CD14-positive monocyte (primary cell): Measurements from ENCODE around the gene ZNF275. TPM values are rescaled to one million over a fixed set of nuclear protein-coding genes. Genes with fewer than 3 reads are reported as not detected.

Experiments used
- DNase-seq, 3 donors: peaks; one replicate each; pipeline ENCODE4 v3.0.0-alpha.2; 2011 to 2022
- H2AFZ ChIP-seq: 2 replicates; pipeline ENCODE4 v1.6.0; 2012; ENCODE audit warnings: mild to moderate bottlenecking, low read depth, low read length, inconsistent platforms; ENCODE audit not compliant: insufficient read depth, poor library complexity, severe bottlenecking
- H3K27ac ChIP-seq, 2 donors: 1 replicate in 1 of 2; 2 replicates in 1 of 2; pipeline ENCODE4 v1.5.1; 2012 to 2013; ENCODE audit warnings: low read length in 2 of 2, control low read depth in 1 of 2, inconsistent platforms in 1 of 2, low read depth in 1 of 2, mild to moderate bottlenecking in 1 of 2
- H3K27me3 ChIP-seq, 2 donors: one replicate each; pipeline versions ENCODE4 v1.6.0 to v1.6.1; 2011 to 2013; ENCODE audit warnings: low read length in 2 of 2; ENCODE audit not compliant: control insufficient read depth in 2 of 2, insufficient read depth in 2 of 2
- H3K36me3 ChIP-seq, 2 donors: replicated peaks in 1 of 2; 1 replicate in 1 of 2; 2 replicates in 1 of 2; pipeline versions ENCODE4 v1.5.1 to v1.6.1; 2012 to 2013; ENCODE audit warnings: low read length in 2 of 2, control low read depth in 1 of 2, inconsistent platforms in 1 of 2, mild to moderate bottlenecking in 1 of 2; ENCODE audit not compliant: insufficient read depth in 2 of 2, control insufficient read depth in 1 of 2
- H3K4me1 ChIP-seq, 2 donors: 1 replicate in 1 of 2; 2 replicates in 1 of 2; pipeline versions ENCODE4 v1.5.1 to v1.6.1; 2012 to 2013; ENCODE audit warnings: low read length in 2 of 2, control low read depth in 1 of 2, inconsistent platforms in 1 of 2, mild to moderate bottlenecking in 1 of 2, moderate library complexity in 1 of 2; ENCODE audit not compliant: insufficient read depth in 2 of 2, control insufficient read depth in 1 of 2
- H3K4me2 ChIP-seq: replicated peaks from 2 replicates; pipeline ENCODE3; 2012; ENCODE audit warnings: low read length, moderate library complexity, mild to moderate bottlenecking; ENCODE audit not compliant: poor library complexity, severe bottlenecking; ENCODE audit errors: extremely low read depth
- H3K4me3 ChIP-seq, 3 experiments: fragments of 200-600 bp in 1 of 3; sonication (generic) in 1 of 3; replicated peaks in 1 of 3; 1 replicate in 2 of 3; 2 replicates in 1 of 3; pipeline ENCODE4 v1.5.1; 2011 to 2013; ENCODE audit warnings: low read length in 3 of 3, mild to moderate bottlenecking in 3 of 3, control low read depth in 2 of 3, low read depth in 2 of 3, inconsistent platforms in 1 of 3, moderate library complexity in 1 of 3
- H3K79me2 ChIP-seq: 2 replicates; pipeline ENCODE4 v1.6.0; 2012; ENCODE audit warnings: mild to moderate bottlenecking, control low read depth, inconsistent platforms, low read length, moderate library complexity; ENCODE audit not compliant: insufficient read depth
- H3K9ac ChIP-seq: 2 replicates; pipeline ENCODE4 v1.6.0; 2017; ENCODE audit warnings: low read length, mild to moderate bottlenecking; ENCODE audit not compliant: insufficient read depth, poor library complexity, severe bottlenecking
- H3K9me3 ChIP-seq, 2 donors: replicated peaks in 1 of 2; 1 replicate in 1 of 2; 2 replicates in 1 of 2; pipeline versions ENCODE4 v1.5.1 to v1.6.1; 2012 to 2013; ENCODE audit warnings: low read length in 2 of 2, control low read depth in 1 of 2; ENCODE audit not compliant: control insufficient read depth in 1 of 2, insufficient read depth in 1 of 2
- H4K20me1 ChIP-seq: 2 replicates; pipeline ENCODE4 v1.6.0; 2012; ENCODE audit warnings: mild to moderate bottlenecking, low read length, control low read depth, moderate library complexity; ENCODE audit not compliant: insufficient read depth
- H3K27ac Mint-ChIP-seq, 7 donors: one replicate each; pipeline ENCODE4 v1.8.0; 2020; ENCODE audit warnings: mild to moderate bottlenecking in 7 of 7, mixed read lengths in 7 of 7, moderate library complexity in 6 of 7, inconsistent platforms in 2 of 7
- H3K27me3 Mint-ChIP-seq, 3 donors: one replicate each; pipeline ENCODE4 v1.8.0; 2021 to 2022; ENCODE audit warnings: low read depth in 3 of 3, mild to moderate bottlenecking in 3 of 3, mixed read lengths in 3 of 3, moderate library complexity in 3 of 3, inconsistent platforms in 1 of 3
- H3K36me3 Mint-ChIP-seq, 2 donors: one replicate each; pipeline ENCODE4 v1.8.0; 2020; ENCODE audit warnings: mixed read lengths in 2 of 2, inconsistent platforms in 1 of 2, mild to moderate bottlenecking in 1 of 2
- H3K4me1 Mint-ChIP-seq: one replicate; pipeline ENCODE4 v1.8.0; 2020; ENCODE audit warnings: mild to moderate bottlenecking, mixed read lengths
- H3K4me3 Mint-ChIP-seq, 2 donors: one replicate each; pipeline ENCODE4 v1.8.0; 2020; ENCODE audit warnings: mild to moderate bottlenecking in 2 of 2, mixed read lengths in 2 of 2, moderate library complexity in 1 of 2
- H3K9me3 Mint-ChIP-seq, 7 donors: one replicate each; pipeline ENCODE4 v1.8.0; 2020 to 2022; ENCODE audit warnings: mixed read lengths in 7 of 7, mild to moderate bottlenecking in 6 of 7, moderate library complexity in 6 of 7, inconsistent platforms in 2 of 7
- CTCF ChIP-seq: fragments of 200-600 bp; IDR thresholded peaks from one replicate; pipeline ENCODE4 v1.8.0; 2022; ENCODE audit warnings: antibody characterized with exemption, mild to moderate bottlenecking
- WGBS: methylation state at CpG from one replicate; pipeline ENCODE4 v1.1.5; 2013; ENCODE audit warnings: missing lambda C conversion rate; ENCODE audit not compliant: insufficient coverage; 5-methylcytosine and 5-hydroxymethylcytosine counted together
- intact Hi-C, 2 donors: fragments of 100-400 bp; cut with micrococcal nuclease; formaldehyde crosslinking; loops; one replicate each; pipeline versions ENCODE4 v1.15.0 to v1.15.1; 2023
- polyA plus RNA-seq, 3 donors: library from polyadenylated mRNA; depleted of rRNA in 1 of 3; unstranded in 2 of 3; stranded (reverse) in 1 of 3; fragments of 300-500 nt in 2 of 3; fragments of >200 nt in 1 of 3; fragmentation: Illumina TruSeq in 2 of 3; gene quantifications; 1 replicate in 2 of 3; 2 replicates in 1 of 3; pipeline ENCODE4 v1.2.3, GENCODE V29; 2012 to 2021

ZNF275 gene
- polyA plus RNA-seq, 3 donors: 1.0 to 4.7 (median 2.1) TPM

DNA sequence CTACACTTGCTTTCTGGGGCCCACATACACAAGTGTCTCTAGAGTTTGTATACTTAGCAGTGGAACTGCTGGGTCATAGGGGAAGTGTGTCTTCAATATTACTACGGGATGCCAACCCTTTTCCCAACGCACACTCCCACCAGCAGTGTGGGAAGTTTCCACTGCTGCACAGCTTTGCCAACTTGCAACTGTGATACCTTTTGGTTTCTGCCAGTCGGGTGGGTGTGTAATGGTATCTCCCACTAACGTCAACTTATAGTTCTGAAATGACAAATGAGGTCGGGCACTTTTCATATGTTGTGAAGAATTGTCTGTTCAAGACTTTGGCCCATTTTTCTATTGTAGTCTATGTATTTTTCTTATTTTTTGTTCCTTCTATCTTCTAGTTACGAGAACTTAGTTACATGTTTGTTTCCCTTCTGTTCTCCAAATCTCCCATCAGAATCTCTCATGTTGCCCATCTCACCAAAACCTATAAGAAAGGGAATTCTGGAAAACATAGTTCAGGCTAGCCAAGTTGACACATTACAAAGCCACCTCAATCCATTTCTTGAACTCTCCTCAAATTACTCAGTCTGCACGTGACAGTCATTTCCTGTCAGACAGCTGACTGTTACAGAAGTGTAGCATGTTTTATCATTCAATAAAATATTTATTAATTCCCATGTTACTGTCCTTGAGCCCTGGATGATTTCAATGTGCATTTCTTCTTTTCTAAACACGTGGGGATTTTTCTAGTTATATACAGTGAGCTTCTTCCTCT lies 36.5 kb downstream of the ZNF275 start:
- 100% methylated on average over 1 of the region's 8 CpGs for WGBS
- Histone ChIP-seq H3K27me3 (peaks cover 0 to 6% of the 10 kb centered on the region in 2 donors), H4K20me1 (no peaks in the 10 kb centered on the region), H3K27ac (no peak overlapping the region), H3K9me3 (no peaks in the 10 kb centered on the region), H3K4me3 (no peak overlapping the region), H3K79me2 (no peaks in the 10 kb centered on the region), H3K4me1 (no peaks in the 10 kb centered on the region), H3K9ac (no peak overlapping the region), H3K36me3 (no peaks in the 10 kb centered on the region), H3K4me2 (no peak overlapping the region), H2AFZ (no peak overlapping the region)
- Mint-ChIP-seq H3K4me3 (no peak overlapping the region), H3K27me3 (peaks cover 2 to 14% (median 3%) of the 10 kb centered on the region in 3 donors), H3K36me3 (no peaks in the 10 kb centered on the region), H3K9me3 (peaks cover 0 to 3% (median 0%) of the 10 kb centered on the region in 7 donors), H3K27ac (no peak overlapping the region), H3K4me1 (no peaks in the 10 kb centered on the region)
- intact Hi-C loops: no loop called here
- TF ChIP-seq CTCF: no peak
- no peak for DNase-seq

DNA sequence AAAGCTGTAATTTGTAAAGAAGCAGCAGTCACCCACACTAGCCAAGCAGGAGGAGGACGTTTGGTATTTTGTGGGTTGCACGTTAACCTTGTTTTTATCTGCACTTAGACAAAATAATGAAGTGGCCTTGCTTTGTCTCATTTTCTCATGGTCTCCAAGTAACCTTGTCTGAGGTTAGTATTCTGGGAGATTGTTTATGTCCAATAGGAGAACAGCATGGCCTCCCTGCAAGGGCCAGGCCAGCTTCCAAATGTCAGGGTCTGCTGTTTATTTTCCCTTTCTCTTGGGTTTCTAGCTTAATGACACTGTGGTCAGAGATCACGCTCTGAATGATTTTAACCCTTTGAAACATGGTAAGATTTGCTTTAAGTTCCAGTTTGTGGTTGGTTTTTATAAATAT lies 37.3 kb downstream of the ZNF275 start:
- no peaks in the 10 kb centered on the region for H3K9me3 ChIP-seq
- intact Hi-C loops: no loop called here
- no peak overlapping the region for H3K4me3 ChIP-seq
- no peak overlapping the region for H3K4me2 ChIP-seq
- H3K27ac ChIP-seq: no peak overlapping the region
- H3K27me3 Mint-ChIP-seq: peaks cover 2 to 14% (median 2%) of the 10 kb centered on the region in 3 donors
- H3K36me3 ChIP-seq: no peaks in the 10 kb centered on the region
- no peak overlapping the region for H3K9ac ChIP-seq
- H3K4me1 ChIP-seq: no peaks in the 10 kb centered on the region
- H3K9me3 Mint-ChIP-seq: peaks cover 0 to 3% (median 0%) of the 10 kb centered on the region in 7 donors
- H3K36me3 Mint-ChIP-seq: no peaks in the 10 kb centered on the region
- no peak for DNase-seq
- H3K27ac Mint-ChIP-seq: no peak overlapping the region
- WGBS: 60% methylated on average over 1 of the region's 3 CpGs
- no peak for TF ChIP-seq CTCF
- no peaks in the 10 kb centered on the region for H3K79me2 ChIP-seq
- peaks cover 0 to 4% of the 10 kb centered on the region in 2 donors for H3K27me3 ChIP-seq
- no peak overlapping the region for H2AFZ ChIP-seq
- no peaks in the 10 kb centered on the region for H3K4me1 Mint-ChIP-seq
- H3K4me3 Mint-ChIP-seq: no peak overlapping the region
- no peaks in the 10 kb centered on the region for H4K20me1 ChIP-seq
